T-cell (primary cell): Measurements from ENCODE around the gene COL19A1. TPM values are rescaled to one million over a fixed set of nuclear protein-coding genes. Genes with fewer than 3 reads are reported as not detected.

Source experiments
- ATAC-seq, 4 experiments: fragments of 200-7000 bp in 3 of 4; fragments of 150-1000 bp in 1 of 4; cut with Tn5 transposase; replicated peaks in 1 of 4; 1 replicate in 3 of 4; 2 replicates in 1 of 4; pipeline ENCODE4 v1.10.0; 2021; ENCODE audit warnings: moderate library complexity in 3 of 4, mild to moderate bottlenecking in 2 of 4, moderate number of reproducible peaks in 1 of 4
- CTCF ChIA-PET, 2 donors: fragments of 300-600 bp; sonication (Branson Sonifier 250); formaldehyde crosslinking; loops; one replicate each; lab custom pipeline; 2022; ENCODE audit warnings: antibody characterized with exemption in 2 of 2; lab: Charles Lee
- POLR2A ChIA-PET, 2 donors: fragments of 300-600 bp; sonication (Branson Sonifier 250); formaldehyde crosslinking; loops; one replicate each; lab custom pipeline; 2022; ENCODE audit warnings: antibody characterized with exemption in 2 of 2; lab: Charles Lee
- DNase-seq, 35 experiments: peaks; one replicate each; pipeline versions ENCODE4 v3.0.0 to v3.0.0-alpha.2; 2013 to 2023
- H3K27ac ChIP-seq: one replicate; pipeline ENCODE4 v1.5.1; 2013; ENCODE audit warnings: low read length
- H3K27me3 ChIP-seq, 2 experiments: replicated peaks in 1 of 2; 1 replicate in 1 of 2; 2 replicates in 1 of 2; pipeline versions ENCODE4 v1.6.1 to v1.7.0; 2013; ENCODE audit warnings: low read length in 1 of 2, mixed read lengths in 1 of 2; ENCODE audit not compliant: control insufficient read depth in 2 of 2, insufficient read depth in 2 of 2; ENCODE audit errors: extremely low read depth in 1 of 2
- H3K36me3 ChIP-seq, 2 donors: 1 replicate in 1 of 2; 2 replicates in 1 of 2; pipeline versions ENCODE4 v1.6.1 to v1.7.0; 2013; ENCODE audit warnings: low read length in 1 of 2; ENCODE audit not compliant: control insufficient read depth in 2 of 2, insufficient read depth in 1 of 2; ENCODE audit errors: extremely low read depth in 1 of 2
- H3K4me1 ChIP-seq, 2 experiments: 1 replicate in 1 of 2; 2 replicates in 1 of 2; pipeline versions ENCODE4 v1.6.1 to v1.7.0; 2013; ENCODE audit warnings: low read length in 2 of 2, mixed read lengths in 1 of 2; ENCODE audit not compliant: insufficient read depth in 2 of 2, control insufficient read depth in 1 of 2; ENCODE audit errors: extremely low read depth in 1 of 2
- H3K4me3 ChIP-seq, 2 donors: 1 replicate in 1 of 2; 2 replicates in 1 of 2; pipeline versions ENCODE4 v1.5.1 to v1.7.0; 2013; ENCODE audit warnings: mild to moderate bottlenecking in 2 of 2, low read length in 1 of 2, moderate library complexity in 1 of 2; ENCODE audit not compliant: control insufficient read depth in 1 of 2; ENCODE audit errors: extremely low read depth in 1 of 2
- H3K9me3 ChIP-seq: 2 replicates; pipeline ENCODE4 v1.7.0; 2013
- H3K27ac Mint-ChIP-seq, 2 donors: one replicate each; pipeline ENCODE4 v1.8.0; 2020 to 2021; ENCODE audit warnings: mild to moderate bottlenecking in 2 of 2, mixed read lengths in 2 of 2
- H3K27me3 Mint-ChIP-seq, 2 donors: one replicate each; pipeline ENCODE4 v1.8.0; 2021 to 2022; ENCODE audit warnings: mixed read lengths in 2 of 2
- H3K36me3 Mint-ChIP-seq: one replicate; pipeline ENCODE4 v1.8.0; 2021; ENCODE audit warnings: mixed read lengths
- H3K4me1 Mint-ChIP-seq, 3 donors: one replicate each; pipeline ENCODE4 v1.8.0; 2020 to 2022; ENCODE audit warnings: mixed read lengths in 3 of 3, mild to moderate bottlenecking in 1 of 3
- H3K4me3 Mint-ChIP-seq, 3 donors: one replicate each; pipeline ENCODE4 v1.8.0; 2020 to 2022; ENCODE audit warnings: mild to moderate bottlenecking in 3 of 3, mixed read lengths in 3 of 3, moderate library complexity in 3 of 3
- H3K9me3 Mint-ChIP-seq, 3 donors: one replicate each; pipeline ENCODE4 v1.8.0; 2020 to 2022; ENCODE audit warnings: mixed read lengths in 3 of 3
- WGBS: methylation state at CpG from one replicate; pipeline ENCODE4 v1.1.5; 2013; ENCODE audit warnings: missing lambda C conversion rate; ENCODE audit not compliant: insufficient coverage; 5-methylcytosine and 5-hydroxymethylcytosine counted together
- total RNA-seq, 35 experiments: library from RNA in 6 of 35; stranded (reverse) in 6 of 35; fragments of 120-200 nt in 1 of 35; gene quantifications; one replicate each; pipeline versions ENCODE4 v1.2.1 to v1.2.4 and lab custom pipeline; 2013 to 2026

The COL19A1 gene
- total RNA-seq, 5 donors from 2014 or later (not counting 1 experiment from before 2014, with no cell fraction given) = 0.42 to 2.3 (median 0.55) TPM

- H3K27ac Mint-ChIP-seq = no peak overlapping the region
- no peak overlapping the region for H3K4me3 Mint-ChIP-seq
- H3K36me3 Mint-ChIP-seq = no peaks in the 10 kb centered on the region
- H3K9me3 Mint-ChIP-seq = no peaks in the 10 kb centered on the region
- no peak overlapping the region for H3K4me3 ChIP-seq
- no peak for ATAC-seq
- H3K4me1 Mint-ChIP-seq = no peaks in the 10 kb centered on the region
- no peaks in the 10 kb centered on the region for H3K27me3 ChIP-seq
- no peaks in the 10 kb centered on the region for H3K9me3 ChIP-seq
- H3K27me3 Mint-ChIP-seq = peaks cover 6 to 28% of the 10 kb centered on the region in 2 donors
- no peaks in the 10 kb centered on the region for H3K4me1 ChIP-seq
- CTCF ChIA-PET = interaction anchor here in 1 of 2 donors (0.6 kb wide), 1 partner anchor 132 kb away, joined by 3 read pairs; no protein-coding TSS in a partner anchor
- POLR2A ChIA-PET = interaction anchor here in 1 of 2 donors (0.7 kb wide), 1 partner anchor 182 kb away, joined by 8 read pairs; no protein-coding TSS in a partner anchor
- DNase-seq = no peak
- H3K36me3 ChIP-seq = no peaks in the 10 kb centered on the region
- no peak overlapping the region for H3K27ac ChIP-seq
- WGBS = no CpG with 5 or more reads among the region's 2 CpGs
These were observed 107.8 kb downstream of the COL19A1 start for GRCh38 chr6:69974193-69974592.

- H3K4me1 Mint-ChIP-seq = no peaks in the 10 kb centered on the region
- no peak for ATAC-seq
- DNase-seq = no peak
- ChIA-PET CTCF (no interaction called here), POLR2A (no interaction called here)
- H3K27ac ChIP-seq = no peak overlapping the region
- no peaks in the 10 kb centered on the region for H3K36me3 ChIP-seq
- no peak overlapping the region for H3K4me3 ChIP-seq
- H3K4me1 ChIP-seq = no peaks in the 10 kb centered on the region
- H3K9me3 ChIP-seq = no peaks in the 10 kb centered on the region
- H3K4me3 Mint-ChIP-seq = no peak overlapping the region
- no peak overlapping the region for H3K27ac Mint-ChIP-seq
- peaks cover 6 to 20% of the 10 kb centered on the region in 2 donors for H3K27me3 Mint-ChIP-seq
- H3K27me3 ChIP-seq = no peaks in the 10 kb centered on the region
- WGBS = no CpG with 5 or more reads among the region's 4 CpGs
- no peaks in the 10 kb centered on the region for H3K36me3 Mint-ChIP-seq
- no peaks in the 10 kb centered on the region for H3K9me3 Mint-ChIP-seq
These were observed 110.3 kb downstream of the COL19A1 start for GRCh38 chr6:69976591-69977090.

GRCh38 chr6:69980624-69981023, 114.3 kb downstream of the COL19A1 start:
- Mint-ChIP-seq H3K4me1 (no peaks in the 10 kb centered on the region), H3K27me3 (peaks cover 2 to 5% of the 10 kb centered on the region in 2 donors), H3K27ac (no peak overlapping the region), H3K4me3 (no peak overlapping the region), H3K36me3 (no peaks in the 10 kb centered on the region), H3K9me3 (no peaks in the 10 kb centered on the region)
- no peak overlapping the region for H3K27ac ChIP-seq
- no peak for ATAC-seq
- 33% methylated on average over 1 of the region's 2 CpGs for WGBS
- no peaks in the 10 kb centered on the region for H3K27me3 ChIP-seq
- H3K4me1 ChIP-seq = no peaks in the 10 kb centered on the region
- no peaks in the 10 kb centered on the region for H3K36me3 ChIP-seq
- CTCF ChIA-PET = interaction anchor here in 1 of 2 donors (0.9 kb wide), 1 partner anchor 19 kb away, joined by 3 read pairs; no protein-coding TSS in a partner anchor
- no peak overlapping the region for H3K4me3 ChIP-seq
- POLR2A ChIA-PET = no interaction called here
- no peak for DNase-seq
- H3K9me3 ChIP-seq = no peaks in the 10 kb centered on the region

- H3K4me1 ChIP-seq = no peaks in the 10 kb centered on the region
- WGBS = no CpG with 5 or more reads among the region's 3 CpGs
- POLR2A ChIA-PET = no interaction called here
These were observed 118.2 kb downstream of the COL19A1 start for GRCh38 chr6:69984506-69984905.

GRCh38 chr6:69985180-69985579, 118.8 kb downstream of the COL19A1 start:
- Histone ChIP-seq H3K4me1 (no peaks in the 10 kb centered on the region), H3K27me3 (no peaks in the 10 kb centered on the region), H3K27ac (no peak overlapping the region), H3K4me3 (no peak overlapping the region), H3K36me3 (no peaks in the 10 kb centered on the region), H3K9me3 (no peaks in the 10 kb centered on the region)
- Mint-ChIP-seq H3K36me3 (no peaks in the 10 kb centered on the region), H3K4me3 (no peak overlapping the region), H3K27ac (no peak overlapping the region), H3K27me3 (no peaks in the 10 kb centered on the region), H3K4me1 (peaks cover 0 to 5% (median 0%) of the 10 kb centered on the region in 3 donors), H3K9me3 (no peaks in the 10 kb centered on the region)
- ChIA-PET CTCF (no interaction called here), POLR2A (no interaction called here)
- 71% methylated on average over 1 of the region's 1 CpG for WGBS
- DNase-seq = no peak
- no peak for ATAC-seq

More at GRCh38 chr6:69984506-69984905, 118.2 kb downstream of the COL19A1 start:
- Mint-ChIP-seq H3K27ac (no peak overlapping the region), H3K36me3 (no peaks in the 10 kb centered on the region), H3K9me3 (no peaks in the 10 kb centered on the region), H3K4me3 (no peak overlapping the region), H3K27me3 (no peaks in the 10 kb centered on the region), H3K4me1 (peaks cover 0 to 5% (median 0%) of the 10 kb centered on the region in 3 donors)
- H3K36me3 ChIP-seq = no peaks in the 10 kb centered on the region
- ATAC-seq (no peak), DNase-seq (no peak)
- no peak overlapping the region for H3K4me3 ChIP-seq
- no peak overlapping the region for H3K27ac ChIP-seq
- no peaks in the 10 kb centered on the region for H3K27me3 ChIP-seq
- CTCF ChIA-PET = no interaction called here
- no peaks in the 10 kb centered on the region for H3K9me3 ChIP-seq

GRCh38 chr6:69987550-69987949, 121.2 kb downstream of the COL19A1 start:
- H3K4me1 Mint-ChIP-seq = peaks cover 0 to 5% (median 0%) of the 10 kb centered on the region in 3 donors
- CTCF ChIA-PET = no interaction called here
- no peaks in the 10 kb centered on the region for H3K4me1 ChIP-seq
- no peak overlapping the region for H3K4me3 ChIP-seq
- ATAC-seq (no peak), DNase-seq (no peak)
- no peaks in the 10 kb centered on the region for H3K36me3 Mint-ChIP-seq
- H3K9me3 Mint-ChIP-seq = no peaks in the 10 kb centered on the region
- peaks cover 0 to 10% of the 10 kb centered on the region in 2 donors for H3K27me3 Mint-ChIP-seq
- H3K36me3 ChIP-seq = no peaks in the 10 kb centered on the region
- no peaks in the 10 kb centered on the region for H3K27me3 ChIP-seq
- no CpG with 5 or more reads among the region's 2 CpGs for WGBS
- no peak overlapping the region for H3K27ac ChIP-seq
- H3K4me3 Mint-ChIP-seq = no peak overlapping the region
- POLR2A ChIA-PET = no interaction called here
- H3K27ac Mint-ChIP-seq = no peak overlapping the region
- H3K9me3 ChIP-seq = no peaks in the 10 kb centered on the region
